C4-2B (cell line): ENCODE data around the gene COL6A1.

Experiments
- H3K27ac ChIP-seq: fragments of 450-650 bp; 2 replicates; pipeline ENCODE4 v1.5.1; 2017
- CTCF ChIP-seq: fragments of 450-650 bp; conservative IDR thresholded peaks from 2 replicates; pipeline ENCODE4 v1.5.1; 2017; ENCODE audit warnings: mild to moderate bottlenecking
- ZFX ChIP-seq: fragments of 450-650 bp; IDR thresholded peaks from 2 replicates; pipeline ENCODE4 v1.6.1; 2017

The COL6A1 gene

GRCh38 chr21:45981151-45982091 lies at the start of gene COL6A1:
Gene COL6A1, plus strand, starts transcription at chr21:45981770. Its CDS starts 81 bp downstream, at chr21:45981851.
- H3K27ac ChIP-seq, result peak within 1 kb of the TSS; percentile 82
- TF ChIP-seq CTCF (no peak), ZFX (peak; percentile 30; the same call in 1 of the 2 replicates)

GRCh38 chr21:45932922-45933502 lies 48.6 kb upstream of the COL6A1 start:
- no peak overlapping the region for H3K27ac ChIP-seq
- TF ChIP-seq CTCF (no peak), ZFX (no peak)

GRCh38 chr21:45934085-45934484 lies 47.5 kb upstream of the COL6A1 start:
- TF ChIP-seq ZFX (no peak), CTCF (no peak)
- no peak overlapping the region for H3K27ac ChIP-seq

- TF ChIP-seq ZFX, result no peak
- no peak for TF ChIP-seq CTCF
Observed at GRCh38 chr21:45934554-45934953, 47.0 kb upstream of the COL6A1 start.

GRCh38 chr21:45935628-45936027 lies 45.9 kb upstream of the COL6A1 start:
- no peak overlapping the region for H3K27ac ChIP-seq
- TF ChIP-seq CTCF, result no peak
- TF ChIP-seq ZFX, result no peak

More at GRCh38 chr21:45934554-45934953, 47.0 kb upstream of the COL6A1 start:
- H3K27ac ChIP-seq, result no peak overlapping the region

GRCh38 chr21:45937721-45938452 lies 43.7 kb upstream of the COL6A1 start:
- no peak overlapping the region for H3K27ac ChIP-seq
- no peak for TF ChIP-seq ZFX
- no peak for TF ChIP-seq CTCF

- H3K27ac ChIP-seq, result no peak overlapping the region
- TF ChIP-seq ZFX (no peak), CTCF (no peak)
Observed at GRCh38 chr21:45938453-45938755, 43.2 kb upstream of the COL6A1 start.
